Measurements from ENCODE around the gene LCE1C. TPM values are rescaled to one million over a fixed set of nuclear protein-coding genes. Genes with fewer than 3 reads are reported as not detected.

The LCE1C gene
- total RNA-seq, 3 donors from 2014 or later (not counting 1 experiment from before 2014, with no cell fraction given), result not detected

- Histone ChIP-seq H3K4me1 (ENCODE audit: control insufficient read depth, insufficient read depth, low read length) (no peaks in the 10 kb centered on the region), H3K9me3 (ENCODE audit: control insufficient read depth, insufficient read depth, low read length) (no peaks in the 10 kb centered on the region), H3K27me3 (ENCODE audit: control insufficient read depth, insufficient read depth, low read length) (no peaks in the 10 kb centered on the region), H3K4me3 (ENCODE audit: low read length) (no peak overlapping the region), H3K27ac (ENCODE audit: low read length) (no peak overlapping the region), H3K36me3 (ENCODE audit: control insufficient read depth, insufficient read depth, low read length) (no peaks in the 10 kb centered on the region)
- no peaks in the 10 kb centered on the region for H3K36me3 Mint-ChIP-seq
- no peak for TF ChIP-seq CTCF (IDR thresholded peaks at IDR 0.05)
- no peak for ATAC-seq
- H3K4me1 Mint-ChIP-seq, result no peaks in the 10 kb centered on the region
- no peaks in the 10 kb centered on the region for H3K9me3 Mint-ChIP-seq
- 86% methylated on average over 3 of the region's 3 CpGs for WGBS (ENCODE audit: insufficient coverage)
- no peak for DNase-seq
- H3K27ac Mint-ChIP-seq, result no peak overlapping the region
- intact Hi-C loops (cut with micrococcal nuclease), result no loop called here
- H3K4me3 Mint-ChIP-seq, result no peak overlapping the region
- H3K27me3 Mint-ChIP-seq (ENCODE audit: low read depth in 2 of 2), result peaks cover 9 to 15% of the 10 kb centered on the region in 2 donors
Measured at GRCh38 chr1:152761609-152762213, 44.7 kb downstream of the LCE1C start.

GRCh38 chr1:152760551-152761190 is 45.8 kb downstream of the LCE1C start:
- Histone ChIP-seq H3K4me3 (ENCODE audit: low read length) (no peak overlapping the region), H3K36me3 (ENCODE audit: control insufficient read depth, insufficient read depth, low read length) (no peaks in the 10 kb centered on the region), H3K4me1 (ENCODE audit: control insufficient read depth, insufficient read depth, low read length) (no peaks in the 10 kb centered on the region), H3K9me3 (ENCODE audit: control insufficient read depth, insufficient read depth, low read length) (no peaks in the 10 kb centered on the region), H3K27ac (ENCODE audit: low read length) (no peak overlapping the region), H3K27me3 (ENCODE audit: control insufficient read depth, insufficient read depth, low read length) (peaks cover 2% of the 10 kb centered on the region)
- H3K27me3 Mint-ChIP-seq (ENCODE audit: low read depth in 2 of 2), result peaks cover 15 to 21% of the 10 kb centered on the region in 2 donors
- H3K27ac Mint-ChIP-seq, result no peak overlapping the region
- no peak for TF ChIP-seq CTCF (IDR thresholded peaks at IDR 0.05)
- no peak overlapping the region for H3K4me3 Mint-ChIP-seq
- no peaks in the 10 kb centered on the region for H3K9me3 Mint-ChIP-seq
- intact Hi-C loops (cut with micrococcal nuclease), result no loop called here
- WGBS (ENCODE audit: insufficient coverage), result 90% methylated on average over 31 of the region's 31 CpGs
- ATAC-seq, result no peak
- no peaks in the 10 kb centered on the region for H3K36me3 Mint-ChIP-seq
- H3K4me1 Mint-ChIP-seq, result no peaks in the 10 kb centered on the region
- no peak for DNase-seq

GRCh38 chr1:152759453-152760173 is 46.8 kb downstream of the LCE1C start:
- Mint-ChIP-seq H3K36me3 (no peaks in the 10 kb centered on the region), H3K27ac (no peak overlapping the region), H3K4me1 (no peaks in the 10 kb centered on the region), H3K27me3 (ENCODE audit: low read depth in 2 of 2) (peaks cover 13 to 26% of the 10 kb centered on the region in 2 donors), H3K4me3 (no peak overlapping the region), H3K9me3 (no peaks in the 10 kb centered on the region)
- no peak overlapping the region for H3K27ac ChIP-seq (ENCODE audit: low read length)
- H3K27me3 ChIP-seq (ENCODE audit: control insufficient read depth, insufficient read depth, low read length), result peaks cover 2% of the 10 kb centered on the region
- peak in 1 of 3 donors; percentile 14 for ATAC-seq
- H3K4me3 ChIP-seq (ENCODE audit: low read length), result no peak overlapping the region
- intact Hi-C loops (cut with micrococcal nuclease), result no loop called here
- DNase-seq, result no peak
- no peaks in the 10 kb centered on the region for H3K36me3 ChIP-seq (ENCODE audit: control insufficient read depth, insufficient read depth, low read length)
- no peaks in the 10 kb centered on the region for H3K4me1 ChIP-seq (ENCODE audit: control insufficient read depth, insufficient read depth, low read length)
- 79% methylated on average over 8 of the region's 8 CpGs for WGBS (ENCODE audit: insufficient coverage)
- no peak for TF ChIP-seq CTCF (IDR thresholded peaks at IDR 0.05)
- H3K9me3 ChIP-seq (ENCODE audit: control insufficient read depth, insufficient read depth, low read length), result no peaks in the 10 kb centered on the region

Measured in natural killer cell (primary cell).